Measurements from ENCODE around the gene ARID1B. TPM values are rescaled to one million over a fixed set of nuclear protein-coding genes. Genes with fewer than 3 reads are reported as not detected.

Gene ARID1B
- total RNA-seq, 1 experiment from 2014 or later: 91.7 TPM

- ChIA-PET CTCF (no interaction called here), POLR2A (no interaction called here)
- no peaks in the 10 kb centered on the region for H3K27me3 ChIP-seq (ENCODE audit: control insufficient read depth, insufficient read depth, low read length)
- H3K4me3 ChIP-seq (ENCODE audit: low read depth in 2 of 2, low read length in 2 of 2): no peak overlapping the region
- peak overlapping the region; percentile 88; the same call in 1 of the 2 replicates for H3K27ac ChIP-seq (ENCODE audit: low read length)
- peaks cover 25% of the 10 kb centered on the region for H3K4me1 ChIP-seq (ENCODE audit: control insufficient read depth, insufficient read depth, low read length)
- no peaks in the 10 kb centered on the region; the same call in 1 of the 2 replicates for H3K36me3 ChIP-seq (ENCODE audit: control insufficient read depth, insufficient read depth, low read length)
- intact Hi-C loops (cut with micrococcal nuclease; ENCODE audit: unreplicated experiment): no loop called here
- ATAC-seq: no peak
- no peak for TF ChIP-seq CTCF (IDR thresholded peaks at IDR 0.05)
- no peak for TF ChIP-seq SIN3A (IDR thresholded peaks at IDR 0.05; ENCODE audit: borderline replicate concordance, insufficient read depth, low read depth, low read length)
- no peak for TF ChIP-seq POLR2AphosphoS5 (IDR thresholded peaks at IDR 0.05; ENCODE audit: low read depth, low read length)
- TF ChIP-seq REST (IDR thresholded peaks at IDR 0.05; ENCODE audit: insufficient read depth in 1 of 2, low read depth in 2 of 2, low read length in 1 of 2): no peak
- no peak for TF ChIP-seq TCF7L2 (IDR thresholded peaks at IDR 0.05; ENCODE audit: low read depth, low read length)
- H3K9me3 ChIP-seq (ENCODE audit: control insufficient read depth, insufficient read depth, low read depth, low read length): no peaks in the 10 kb centered on the region
- in situ Hi-C loops (cut with HindIII; ENCODE audit: low pct_unique_long_range_greater_than_20kb, low sequenced_read_pairs): no loop called here
- DNase-seq (ENCODE audit: low read depth, low spot score): no peak
- BruUV-seq (replicated peaks): no TSS peak
These were observed 2.2 kb upstream of the ARID1B start for GRCh38 chr6:156774863-156775405.

- Histone ChIP-seq H3K27me3 (ENCODE audit: control insufficient read depth, insufficient read depth, low read length) (no peaks in the 10 kb centered on the region), H3K9me3 (ENCODE audit: control insufficient read depth, insufficient read depth, low read depth, low read length) (no peaks in the 10 kb centered on the region), H3K4me1 (ENCODE audit: control insufficient read depth, insufficient read depth, low read length) (peaks cover 28% of the 10 kb centered on the region), H3K27ac (ENCODE audit: low read length) (peak overlapping the region; percentile 88; the same call in 1 of the 2 replicates), H3K36me3 (ENCODE audit: control insufficient read depth, insufficient read depth, low read length) (no peaks in the 10 kb centered on the region; the same call in 1 of the 2 replicates), H3K4me3 (ENCODE audit: low read depth in 2 of 2, low read length in 2 of 2) (no peak overlapping the region)
- TF ChIP-seq POLR2AphosphoS5 (IDR thresholded peaks at IDR 0.05; ENCODE audit: low read depth, low read length) (no peak), TCF7L2 (IDR thresholded peaks at IDR 0.05; ENCODE audit: low read depth, low read length) (no peak), CTCF (IDR thresholded peaks at IDR 0.05) (no peak), SIN3A (IDR thresholded peaks at IDR 0.05; ENCODE audit: borderline replicate concordance, insufficient read depth, low read depth, low read length) (no peak), REST (IDR thresholded peaks at IDR 0.05; ENCODE audit: insufficient read depth in 1 of 2, low read depth in 2 of 2, low read length in 1 of 2) (no peak)
- CTCF ChIA-PET: interaction anchor here (0.7 kb wide), 1 partner anchor 104 kb away, joined by 9 read pairs; no protein-coding TSS in a partner anchor
- ATAC-seq (no peak), DNase-seq (ENCODE audit: low read depth, low spot score) (no peak)
- BruUV-seq (replicated peaks): no TSS peak
- in situ Hi-C loops (cut with HindIII; ENCODE audit: low pct_unique_long_range_greater_than_20kb, low sequenced_read_pairs) (no loop called here), intact Hi-C loops (cut with micrococcal nuclease; ENCODE audit: unreplicated experiment) (no loop called here)
- POLR2A ChIA-PET: no interaction called here
These were observed 1.5 kb upstream of the ARID1B start for GRCh38 chr6:156775717-156776116.
